Activated CD4-positive, alpha-beta T cell treated with anti-CD3 and anti-CD28 coated beads, Interleukin-2, amount 50 U/mL, for 16 hours (primary cell): Measurements from ENCODE around the gene DMRT3.
"Not testable (repeated sequence)": the region's sequence is repeated elsewhere in the genome, so short reads cannot be mapped to it uniquely, and the experiment has no call there.

Source experiments
- DNase-seq: peaks from one replicate; pipeline ENCODE4 v3.0.0-alpha.2; 2020

DMRT3 gene

DNA sequence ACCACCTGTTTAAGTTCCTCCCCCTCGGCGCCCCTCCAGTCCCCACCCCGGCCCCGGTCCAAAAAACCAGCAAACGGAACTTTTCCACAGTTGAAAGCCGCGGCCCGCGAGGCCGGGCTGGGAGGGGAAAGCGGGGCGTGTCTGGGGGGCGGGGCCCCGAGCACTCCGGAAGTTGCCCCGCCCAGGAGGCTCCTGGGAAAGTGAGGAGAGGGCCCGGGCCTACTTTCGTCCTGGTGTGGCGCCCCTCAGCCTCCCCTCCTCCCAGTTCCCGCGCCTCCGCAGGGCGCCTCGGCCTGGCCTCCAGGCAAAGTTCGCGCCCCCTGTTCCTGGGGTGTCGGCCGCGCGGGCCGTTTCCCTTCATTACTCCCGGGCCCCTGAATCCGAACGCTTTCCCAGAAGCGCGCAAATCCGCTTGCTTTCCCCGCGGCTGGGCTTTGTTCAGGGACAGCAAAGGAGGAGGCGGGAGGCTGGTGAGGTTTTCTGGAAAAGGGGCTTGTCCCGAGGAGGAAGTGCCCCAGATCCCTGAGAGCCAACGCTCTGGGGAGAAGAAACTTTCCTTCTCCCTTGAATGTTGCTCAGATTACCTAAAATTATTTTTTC is 4.5 kb upstream of the DMRT3 start:
- no peak for DNase-seq

DNA sequence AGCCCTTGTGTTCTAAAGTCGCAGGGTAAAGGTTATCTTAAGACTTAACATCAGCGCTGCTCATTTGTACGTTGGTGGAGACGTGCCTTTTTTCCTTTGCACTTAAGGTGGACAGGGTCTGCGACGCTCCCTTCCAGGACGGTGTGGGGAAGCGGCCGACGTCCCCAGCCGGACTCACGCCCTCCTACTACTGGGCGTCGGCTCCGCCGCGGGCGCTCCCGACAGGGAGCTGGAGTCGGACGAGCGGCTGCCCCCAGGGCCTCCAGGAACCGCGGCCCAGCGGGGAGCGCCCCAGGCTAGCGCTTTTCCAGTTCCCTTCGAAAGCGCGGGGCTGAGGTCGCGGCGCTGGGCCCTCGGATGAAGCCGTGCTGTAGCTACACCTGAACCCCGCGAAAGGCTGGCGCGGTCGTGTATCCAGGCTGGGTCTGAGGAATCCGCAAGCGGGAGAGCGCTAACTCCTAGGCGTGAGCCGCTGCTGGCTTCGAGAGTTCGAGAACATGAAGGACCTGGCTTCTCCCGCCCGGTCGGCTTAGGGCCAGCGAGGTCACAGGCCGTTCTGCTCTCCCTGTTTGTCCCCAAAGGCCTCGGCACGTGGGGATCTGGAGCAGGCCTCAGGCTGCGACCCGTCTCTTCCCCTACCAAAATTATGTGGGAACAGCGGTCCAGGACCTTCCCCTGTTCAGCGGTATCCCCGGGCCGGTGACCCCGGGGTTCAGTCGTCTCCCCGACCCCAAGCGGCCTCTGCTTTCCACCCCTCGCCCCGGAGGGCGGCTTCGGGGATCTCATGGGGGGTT is 3.8 kb upstream of the DMRT3 start:
- DNase-seq, result no peak

DNA sequence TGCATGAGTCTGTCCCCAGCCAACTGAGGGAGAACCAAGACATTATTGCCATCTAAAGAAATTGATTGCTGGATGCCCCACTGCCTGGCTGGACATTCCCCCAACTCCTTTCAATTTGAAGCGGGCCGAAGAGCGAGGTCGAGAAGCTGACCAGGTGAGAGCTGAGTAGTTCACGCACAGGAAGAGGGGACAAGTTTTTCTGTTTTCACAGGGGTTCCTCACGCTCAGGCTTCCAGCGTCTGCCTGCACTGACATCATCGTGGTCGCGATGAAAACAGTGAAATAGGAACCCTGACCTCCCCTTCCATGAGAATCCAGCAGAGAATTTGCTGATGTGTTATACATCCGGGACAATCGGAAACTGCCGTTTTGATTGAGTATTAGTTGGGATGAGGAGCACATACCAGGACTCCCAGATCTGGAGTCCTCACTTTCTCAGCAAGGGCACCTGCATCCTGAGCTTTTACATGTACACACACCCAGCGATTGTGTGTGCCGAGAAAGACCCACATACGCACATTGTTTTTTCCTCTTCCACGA is 3.1 kb upstream of the DMRT3 start:
- DNase-seq, result no peak

DNA sequence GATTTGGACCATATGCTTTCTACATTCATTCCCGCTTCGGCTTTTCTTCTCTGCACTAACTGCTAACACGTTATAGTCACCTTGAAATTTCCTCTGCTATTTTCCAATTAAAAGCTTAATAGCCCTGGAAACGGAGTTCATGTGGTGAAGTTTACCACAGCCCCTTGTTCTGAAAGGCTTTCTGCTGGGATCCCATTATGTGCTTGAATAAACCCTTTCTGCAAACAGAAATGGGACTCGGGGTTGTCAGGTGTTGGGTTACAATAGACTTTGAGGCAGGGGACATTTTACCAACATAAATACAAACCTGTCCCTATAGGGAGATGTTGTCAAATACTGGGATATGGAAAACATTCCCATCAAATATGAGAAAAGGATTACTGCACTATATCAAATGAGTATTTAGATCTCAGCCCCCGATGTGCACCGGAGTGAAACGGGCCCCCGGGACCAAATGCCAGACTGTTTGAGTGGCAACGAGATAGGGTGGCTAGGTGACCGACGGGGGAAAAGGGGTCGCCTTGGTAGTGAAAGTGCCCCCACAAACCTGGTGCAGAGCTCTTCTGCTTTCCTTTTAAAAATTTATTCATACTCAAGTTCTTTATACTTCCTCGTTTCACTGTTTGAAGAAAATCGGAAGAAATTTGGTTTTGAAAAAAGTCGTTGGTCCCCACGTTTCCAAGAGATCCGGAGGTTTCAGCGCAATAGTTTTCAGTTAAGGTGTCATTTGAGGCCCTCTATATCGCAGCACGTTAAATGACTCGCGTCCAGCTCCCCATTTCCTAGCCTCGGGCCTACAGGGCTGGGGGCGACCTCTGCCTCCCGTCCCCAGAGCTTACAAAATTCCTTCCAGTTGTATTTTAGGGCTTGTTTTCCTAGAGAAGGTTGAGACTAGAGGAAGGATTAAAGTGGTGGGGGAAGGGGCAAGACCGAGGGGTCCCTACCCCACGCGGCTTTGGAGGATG is 2.1 kb upstream of the DMRT3 start:
- DNase-seq, result no peak

DNA sequence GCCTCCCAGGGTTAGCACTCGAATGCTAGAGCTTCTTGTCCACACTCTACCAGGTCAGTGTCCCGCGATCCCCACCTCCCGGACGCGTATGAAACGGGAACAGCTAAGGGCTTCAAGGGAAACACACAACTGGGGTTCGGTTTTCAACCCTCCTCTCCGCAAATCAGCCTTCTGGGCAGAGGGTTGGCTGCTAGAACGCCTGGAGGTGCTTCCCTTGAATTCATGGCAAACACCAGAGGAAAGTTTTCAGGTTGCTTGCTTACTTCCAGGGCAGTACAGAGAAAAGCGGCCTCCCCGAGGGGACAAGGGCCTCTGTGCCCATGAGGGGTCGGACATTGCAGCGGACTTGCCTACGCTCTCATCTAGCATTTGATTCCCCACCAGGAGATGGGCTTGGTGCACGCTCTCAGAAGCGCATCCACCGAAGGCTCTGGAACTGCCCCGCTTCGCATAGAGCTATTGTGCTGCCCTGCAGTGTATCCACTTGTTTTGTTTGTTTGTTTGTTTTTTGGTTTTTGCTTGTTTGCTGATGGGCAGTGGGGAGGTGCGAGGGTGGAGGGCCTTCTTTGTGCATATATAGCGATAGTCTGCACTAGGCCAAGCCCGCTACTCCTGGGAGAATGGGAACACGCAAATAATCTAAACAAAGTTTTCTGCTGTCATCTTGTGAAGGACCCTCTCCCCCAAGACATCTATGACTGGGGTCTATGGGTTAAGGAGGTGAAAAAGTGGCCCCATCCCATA is 1.3 kb upstream of the DMRT3 start:
- DNase-seq, result no peak

DNA sequence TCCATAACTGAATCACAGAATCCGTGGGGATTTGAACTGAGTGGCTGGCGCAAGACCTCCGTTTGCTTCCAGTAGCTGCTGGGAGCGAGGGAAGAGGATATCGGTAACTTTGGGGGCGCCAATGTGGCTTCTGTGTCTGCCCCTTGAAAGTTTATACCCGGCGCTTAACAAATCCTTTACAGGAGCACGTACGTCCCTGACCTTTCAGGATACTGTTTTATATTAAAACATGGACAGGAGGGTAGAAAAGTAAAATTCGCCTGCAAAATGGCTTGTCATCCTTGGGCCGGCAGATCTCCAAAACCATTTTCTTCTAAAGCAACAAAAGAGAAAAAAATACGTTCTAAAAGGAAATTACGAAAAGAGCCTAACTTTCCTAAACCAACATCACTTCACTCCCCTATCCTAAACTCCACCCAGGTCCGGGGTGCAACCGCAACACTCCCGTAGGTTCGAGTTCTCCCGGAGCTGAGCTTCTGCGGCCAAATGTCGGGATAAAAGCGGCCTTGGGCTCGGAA is 656 bp upstream of the DMRT3 start:
- no peak for DNase-seq

DNA sequence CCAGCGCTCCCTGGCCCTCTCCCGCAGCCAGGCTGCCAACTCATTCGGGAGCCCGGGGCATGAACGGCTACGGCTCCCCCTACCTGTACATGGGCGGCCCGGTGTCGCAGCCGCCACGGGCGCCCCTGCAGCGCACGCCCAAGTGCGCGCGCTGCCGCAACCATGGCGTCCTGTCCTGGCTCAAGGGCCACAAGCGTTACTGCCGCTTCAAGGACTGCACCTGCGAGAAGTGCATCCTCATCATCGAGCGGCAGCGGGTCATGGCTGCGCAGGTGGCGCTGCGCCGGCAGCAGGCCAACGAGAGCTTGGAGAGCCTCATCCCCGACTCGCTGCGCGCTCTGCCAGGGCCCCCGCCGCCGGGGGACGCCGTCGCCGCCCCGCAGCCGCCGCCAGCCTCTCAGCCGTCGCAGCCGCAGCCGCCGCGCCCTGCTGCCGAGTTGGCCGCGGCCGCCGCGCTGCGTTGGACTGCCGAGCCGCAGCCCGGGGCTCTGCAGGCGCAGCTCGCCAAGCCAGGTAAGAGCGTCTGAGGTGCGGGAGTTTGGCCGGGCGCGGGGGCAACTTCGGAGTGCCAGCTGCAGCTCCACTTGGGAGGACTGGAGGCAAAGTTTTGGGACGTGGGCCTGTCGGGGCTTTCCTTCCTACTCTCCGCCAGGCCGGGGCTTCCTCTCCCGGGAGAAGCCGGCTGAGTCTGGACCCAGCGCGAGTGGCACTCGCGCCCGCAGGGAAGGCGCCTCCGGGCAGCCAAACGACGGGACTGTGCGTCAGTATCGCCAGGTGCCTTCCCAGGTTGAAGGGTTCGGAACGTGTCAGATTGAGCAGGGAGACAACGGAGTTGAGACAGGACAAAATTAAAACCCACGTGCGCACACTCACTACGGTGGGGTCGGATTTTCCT is 735 bp downstream of the DMRT3 start:
- no peak for DNase-seq

DNA sequence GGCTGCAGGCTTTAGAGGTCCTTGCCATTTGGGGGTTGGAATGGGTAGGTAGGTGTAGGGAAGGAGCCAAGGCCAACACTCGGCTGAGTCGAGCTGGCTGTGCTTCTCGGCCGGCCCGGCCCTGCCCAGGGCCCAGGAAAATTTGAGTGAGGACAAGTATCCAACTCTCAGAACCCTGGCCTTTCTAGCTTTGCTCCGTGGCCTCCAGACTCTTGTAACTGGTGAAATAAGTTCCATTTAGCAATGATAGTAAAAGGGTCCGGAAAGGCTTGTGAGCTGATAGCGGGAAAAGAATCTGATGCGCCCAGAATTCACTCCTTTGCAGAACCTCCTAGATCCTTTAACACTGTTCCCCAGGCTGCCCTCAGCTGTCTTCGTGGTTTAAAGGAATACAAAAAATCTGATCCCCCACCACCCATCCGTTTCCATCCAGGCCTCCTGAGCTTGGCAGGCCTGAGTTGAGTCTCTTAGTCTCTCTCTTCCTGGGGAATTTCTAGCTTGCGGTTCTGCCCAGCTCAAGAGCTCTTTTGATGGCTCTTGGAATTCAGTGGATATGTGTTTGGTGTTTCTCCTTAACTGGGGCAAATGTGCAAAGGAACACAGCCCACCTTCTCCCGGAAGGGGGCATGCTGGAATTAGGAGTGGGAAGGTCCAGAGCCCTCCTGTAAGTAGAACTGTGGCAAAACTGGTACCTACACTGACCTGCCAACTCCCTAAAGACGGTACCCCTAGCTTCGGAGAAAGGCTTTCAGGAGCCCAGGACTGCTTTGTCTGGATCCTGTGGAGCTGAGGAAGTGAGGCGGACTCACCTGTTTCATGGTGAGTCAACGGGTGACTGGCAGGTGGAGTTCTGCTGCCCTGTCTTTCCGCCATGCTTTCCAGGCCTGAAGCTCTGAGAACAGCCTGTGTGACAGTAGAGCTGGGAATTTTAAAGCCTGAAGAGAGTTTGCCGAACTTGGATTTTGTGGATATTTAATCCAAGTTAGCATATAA is 1.7 kb downstream of the DMRT3 start:
- no peak for DNase-seq

DNA sequence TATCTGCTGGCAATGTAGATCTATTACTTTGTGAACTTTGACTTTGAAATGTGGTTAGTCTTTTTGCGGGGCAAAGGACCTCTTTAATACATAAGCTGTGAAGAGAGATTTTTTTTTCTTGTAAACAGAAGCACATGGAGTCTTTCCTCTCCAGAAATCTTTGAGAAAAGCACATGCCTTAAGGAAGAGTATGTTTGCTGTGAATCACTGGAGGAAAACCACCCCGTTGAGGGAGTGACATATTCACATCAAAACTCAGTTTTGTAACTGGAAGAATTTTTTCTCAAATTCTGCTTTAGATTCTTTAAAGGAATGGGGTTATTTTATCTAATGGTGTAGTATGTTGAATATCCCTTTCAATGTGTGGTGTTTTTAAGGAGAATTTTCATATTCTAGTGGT is 3.5 kb downstream of the DMRT3 start:
- no peak for DNase-seq

DNA sequence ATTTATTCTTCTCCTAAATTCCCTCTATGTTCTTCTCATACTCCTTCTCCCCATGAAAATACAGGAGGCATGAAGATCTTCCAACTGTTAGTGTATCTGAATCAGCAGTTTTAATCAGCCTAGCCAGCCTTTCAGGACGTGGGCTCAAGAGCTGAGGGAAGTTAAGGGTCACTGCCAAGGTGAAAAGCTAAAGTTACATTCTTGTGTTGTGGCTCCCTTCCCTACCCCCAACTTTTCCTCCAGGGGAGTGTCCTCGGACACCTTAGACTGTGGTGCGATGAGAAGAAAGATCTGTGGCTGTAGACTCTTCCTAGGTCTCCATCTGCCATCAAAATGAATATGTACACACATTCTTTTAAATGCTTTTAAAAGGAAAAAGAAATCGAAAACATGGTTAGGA is 4.2 kb downstream of the DMRT3 start:
- no peak for DNase-seq

DNA sequence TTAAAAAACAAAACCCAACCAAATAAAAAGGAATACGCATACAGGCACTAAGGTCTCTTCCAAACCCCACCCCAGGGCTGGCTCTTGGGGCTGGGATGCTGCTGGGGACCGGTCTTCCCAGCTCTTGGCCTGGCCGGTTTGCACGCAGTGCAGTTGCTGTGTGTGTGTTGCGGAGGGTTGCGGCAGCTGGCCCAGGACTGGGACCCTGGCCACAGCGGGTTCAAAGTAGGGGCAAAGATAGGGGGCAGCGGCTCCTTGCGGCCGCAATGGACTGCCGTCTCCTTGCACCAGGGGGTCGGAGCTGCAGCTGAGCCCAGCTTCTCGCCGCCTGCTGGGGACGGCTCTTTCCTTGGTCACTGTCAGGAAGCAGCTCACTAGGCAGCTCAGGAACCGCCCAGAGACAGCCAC is 5.0 kb downstream of the DMRT3 start:
- no peak for DNase-seq

DNA sequence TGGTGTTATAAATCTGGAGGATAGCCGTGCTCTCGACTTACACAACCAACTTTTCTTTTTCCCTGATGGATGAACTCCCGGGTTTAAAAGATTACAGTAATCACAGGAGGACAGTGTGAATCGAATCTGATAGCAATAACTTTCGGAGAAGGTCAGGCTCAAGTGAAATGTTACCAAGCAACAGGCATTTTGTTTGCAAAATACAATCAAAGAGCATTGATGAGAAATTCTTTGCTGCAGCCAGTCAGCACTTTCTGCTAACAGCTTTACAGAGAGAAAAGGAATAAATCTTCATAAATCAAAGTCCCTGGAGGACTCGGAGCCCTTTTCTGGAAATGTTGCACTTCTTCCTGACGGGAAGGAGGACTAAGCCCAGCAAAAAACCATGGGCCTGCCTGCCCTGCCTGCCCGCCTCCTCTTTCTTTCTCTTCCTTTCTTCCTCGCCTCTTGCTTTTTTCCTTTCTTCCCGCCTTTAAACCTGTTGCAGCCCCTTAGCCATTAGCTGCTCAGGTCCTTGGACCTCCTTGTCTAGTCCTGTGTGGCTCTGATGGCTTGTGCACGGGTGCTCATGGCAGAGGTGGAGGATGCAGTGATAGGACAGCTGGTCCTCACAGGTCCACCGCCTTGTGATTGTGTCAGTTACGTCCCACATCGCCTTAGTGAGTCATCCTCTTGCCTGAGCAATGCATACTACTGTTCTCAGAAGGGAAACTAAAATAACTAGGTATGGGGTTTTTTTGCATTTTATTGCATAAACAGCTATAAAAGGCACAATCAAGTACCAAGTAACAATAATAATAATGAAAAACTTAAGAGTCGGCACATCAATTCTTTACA is 6.2 kb downstream of the DMRT3 start:
- no peak for DNase-seq

DNA sequence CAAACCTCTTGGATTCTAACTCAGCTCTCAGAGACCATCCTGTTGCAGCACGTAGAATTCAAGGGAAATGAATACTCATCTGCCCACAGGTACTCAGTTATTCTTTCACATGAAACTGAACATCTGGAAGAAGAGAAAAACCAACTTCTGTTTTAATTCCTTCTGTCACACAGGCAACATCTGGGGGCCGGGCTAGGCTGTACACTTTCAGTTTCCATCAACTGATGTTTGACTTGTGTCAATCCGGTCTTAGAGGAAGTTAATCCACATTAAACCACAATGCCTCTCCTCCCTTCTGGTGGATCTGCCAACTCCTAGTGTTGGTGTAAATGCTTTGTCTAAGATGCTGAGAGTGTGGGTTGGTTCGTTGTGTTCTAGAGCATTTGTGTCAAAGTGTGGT is 17.6 kb downstream of the DMRT3 start:
- DNase-seq, result no peak

DNA sequence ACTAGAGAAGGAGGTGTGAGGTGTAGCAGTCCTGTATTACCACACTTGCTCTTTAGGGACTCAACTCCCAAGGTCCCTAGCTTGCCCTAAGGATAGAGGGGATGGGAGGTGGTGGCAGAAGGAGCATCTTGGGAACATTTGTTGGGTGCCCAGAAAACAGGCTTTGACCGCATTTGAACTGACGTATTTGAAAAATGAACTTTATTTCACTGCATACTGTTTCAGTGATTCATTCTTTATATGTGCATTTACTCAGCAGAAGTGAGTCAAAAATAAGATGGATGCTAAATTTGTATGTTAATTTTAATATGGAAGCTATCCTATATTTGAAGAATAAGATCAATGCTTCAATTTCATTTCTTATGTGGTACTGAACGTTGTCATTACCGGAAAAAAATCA is 18.7 kb downstream of the DMRT3 start:
- no peak for DNase-seq

DNA sequence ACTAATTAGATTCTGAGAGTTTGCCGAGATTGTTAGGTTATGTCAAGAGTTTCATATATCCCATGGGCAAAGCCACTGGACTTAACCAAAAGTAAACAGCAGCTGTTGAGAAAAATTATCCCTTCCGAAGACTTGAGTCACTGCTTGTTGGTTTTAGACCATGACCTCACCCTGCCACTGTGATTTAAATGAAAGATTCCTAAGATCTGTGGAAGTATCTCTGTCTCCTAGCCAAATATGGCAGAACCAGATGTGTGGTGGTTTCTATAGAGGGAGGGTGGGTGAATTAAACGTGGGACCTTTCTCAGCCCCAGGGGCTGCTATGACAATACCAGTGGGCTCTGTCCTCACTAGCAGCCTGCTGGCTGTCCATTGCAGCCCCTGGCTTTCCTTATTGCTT is 19.3 kb downstream of the DMRT3 start:
- no peak for DNase-seq

DNA sequence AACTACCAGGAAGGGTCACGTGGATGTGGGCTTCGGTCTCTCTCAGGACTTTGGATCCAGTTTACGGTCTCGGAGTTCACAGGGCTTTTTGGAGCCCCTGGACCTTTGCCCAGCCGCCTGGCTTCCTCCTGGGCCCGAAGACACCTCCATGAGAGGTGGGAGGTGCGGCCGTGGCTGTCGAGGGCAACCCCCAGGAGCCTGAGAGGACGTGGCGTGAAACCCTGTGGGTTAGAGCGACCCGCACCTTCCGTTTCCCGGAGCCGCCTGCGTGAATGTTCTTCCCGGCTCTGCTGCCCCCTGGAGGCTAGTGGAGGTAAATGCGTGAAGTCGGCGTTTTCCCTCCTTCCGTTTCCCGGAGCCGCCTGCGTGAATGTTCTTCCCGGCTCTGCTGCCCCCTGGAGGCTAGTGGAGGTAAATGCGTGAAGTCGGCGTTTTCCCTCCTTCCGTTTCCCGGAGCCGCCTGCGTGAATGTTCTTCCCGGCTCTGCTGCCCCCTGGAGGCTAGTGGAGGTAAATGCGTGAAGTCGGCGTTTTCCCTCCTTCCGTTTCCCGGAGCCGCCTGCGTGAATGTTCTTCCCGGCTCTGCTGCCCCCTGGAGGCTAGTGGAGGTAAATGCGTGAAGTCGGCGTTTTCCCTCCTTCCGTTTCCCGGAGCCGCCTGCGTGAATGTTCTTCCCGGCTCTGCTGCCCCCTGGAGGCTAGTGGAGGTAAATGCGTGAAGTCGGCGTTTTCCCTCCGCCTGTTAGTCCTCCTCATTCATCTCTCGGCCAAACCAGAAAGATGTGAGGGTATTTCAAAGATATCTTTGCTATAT is 22.1 kb downstream of the DMRT3 start:
- not testable (repeated sequence) for DNase-seq

DNA sequence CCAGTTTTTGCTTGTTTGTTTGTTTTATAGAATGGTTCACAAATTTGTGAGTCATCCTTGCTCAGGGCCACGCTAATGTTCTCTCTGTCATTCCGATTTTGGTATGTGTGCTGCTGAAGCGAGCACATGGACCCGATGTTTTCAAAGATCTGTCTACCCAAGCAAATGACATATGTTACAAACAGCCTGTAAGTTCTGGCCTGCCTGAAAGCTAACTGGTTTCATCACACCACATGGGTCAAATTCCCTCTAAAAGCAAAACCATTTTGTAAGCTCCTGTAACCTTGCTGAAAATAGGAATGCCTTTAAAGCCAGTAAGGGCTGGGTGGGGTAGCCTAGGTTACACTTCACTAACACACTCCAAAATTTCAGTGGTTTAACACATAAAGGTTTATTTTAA is 25.4 kb downstream of the DMRT3 start:
- no peak for DNase-seq

DNA sequence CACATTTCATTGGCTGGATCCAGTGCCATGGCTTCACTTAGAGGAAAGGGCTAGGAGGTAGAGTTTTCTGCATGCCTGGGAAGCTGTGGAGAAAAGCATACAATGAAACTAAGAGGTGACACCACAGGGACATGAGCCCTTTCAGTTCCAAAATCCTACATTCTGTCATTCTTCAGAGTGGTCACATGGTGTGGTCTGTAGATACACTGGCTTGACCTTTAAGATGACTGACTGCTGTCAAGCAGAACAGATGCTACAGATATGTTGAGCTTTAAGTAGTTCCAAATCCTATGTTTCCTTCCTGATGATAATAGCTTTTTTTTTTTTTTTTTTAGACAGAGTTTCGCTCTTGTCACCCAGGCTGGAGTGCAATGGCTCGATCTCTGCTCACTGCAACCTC is 26.2 kb downstream of the DMRT3 start:
- DNase-seq, result no peak
